Stimulated activated CD8-positive, alpha-beta memory T cell treated with anti-CD3 and anti-CD28 coated beads, Interleukin-4, amount 100 ng/mL, for 24 hours (primary cell): ENCODE measurements around the gene THRB.

Source experiments
- DNase-seq: peaks from one replicate; pipeline ENCODE4 v3.0.0-alpha.2; 2020; ENCODE audit warnings: low read depth

THRB gene

GRCh38 chr3:24139463-24140412 lies 354.9 kb downstream of the THRB start:
- no peak for DNase-seq

- no peak for DNase-seq
Measured at GRCh38 chr3:24138876-24139256, 355.8 kb downstream of the THRB start.

- no peak for DNase-seq
Measured at GRCh38 chr3:24137958-24138875, 356.4 kb downstream of the THRB start.

- no peak for DNase-seq
Measured at GRCh38 chr3:24137334-24137733, 357.3 kb downstream of the THRB start.

- no peak for DNase-seq
Measured at GRCh38 chr3:24136624-24137310, 357.9 kb downstream of the THRB start.

GRCh38 chr3:24135280-24135679 lies 359.4 kb downstream of the THRB start:
- no peak for DNase-seq

- DNase-seq: no peak
Measured at GRCh38 chr3:24133942-24134341, 360.7 kb downstream of the THRB start.

GRCh38 chr3:24133436-24133835 lies 361.2 kb downstream of the THRB start:
- no peak for DNase-seq

GRCh38 chr3:24129549-24129948 lies 365.1 kb downstream of the THRB start:
- DNase-seq: no peak

GRCh38 chr3:24128199-24129005 lies 366.2 kb downstream of the THRB start:
- no peak for DNase-seq

GRCh38 chr3:24123596-24123995 lies 371.1 kb downstream of the THRB start:
- DNase-seq: no peak

- no peak for DNase-seq
Measured at GRCh38 chr3:24120434-24120833, 374.2 kb downstream of the THRB start.

- no peak for DNase-seq
Measured at GRCh38 chr3:24119321-24119751, 375.3 kb downstream of the THRB start.

GRCh38 chr3:24117508-24117907 lies 377.1 kb downstream of the THRB start:
- no peak for DNase-seq

- DNase-seq: no peak
Measured at GRCh38 chr3:24111711-24112110, 382.9 kb downstream of the THRB start.

- DNase-seq: no peak
Measured at GRCh38 chr3:24110051-24110450, 384.6 kb downstream of the THRB start.

- DNase-seq: no peak
Measured at GRCh38 chr3:24101676-24102168, 392.9 kb downstream of the THRB start.

GRCh38 chr3:24100696-24101402 lies 393.8 kb downstream of the THRB start:
- DNase-seq: no peak

- DNase-seq: no peak
Measured at GRCh38 chr3:24096695-24097290, 397.9 kb downstream of the THRB start.

- no peak for DNase-seq
Measured at GRCh38 chr3:24096271-24096670, 398.4 kb downstream of the THRB start.
